ENCODE measurements around the gene UBE2E1. TPM values are rescaled to one million over a fixed set of nuclear protein-coding genes. Genes with fewer than 3 reads are reported as not detected.

UBE2E1 gene
- total RNA-seq, 1 donor from 2014 or later: 124 TPM

- Histone ChIP-seq H3K36me3 (no peaks in the 10 kb centered on the region), H3K4me1 (peaks cover 57% of the 10 kb centered on the region), H3K9me3 (no peaks in the 10 kb centered on the region), H3K27me3 (no peaks in the 10 kb centered on the region), H3K27ac (no peak overlapping the region), H3K4me3 (no peak overlapping the region)
- intact Hi-C loops (cut with DNase I): no loop called here
- no peak for DNase-seq (ENCODE audit: extremely low spot score in 2 of 2)
- TF ChIP-seq POLR2AphosphoS5 (IDR thresholded peaks at IDR 0.05; ENCODE audit: insufficient read depth in 1 of 2, low read depth in 1 of 2) (no peak), CTCF (IDR thresholded peaks at IDR 0.05) (no peak), POLR2A (IDR thresholded peaks at IDR 0.05) (no peak)
Observed at GRCh38 chr3:23872330-23872729, 66.6 kb downstream of the UBE2E1 start.

- intact Hi-C loops (cut with DNase I): no loop called here
- H3K9me3 ChIP-seq: no peaks in the 10 kb centered on the region
- no peaks in the 10 kb centered on the region for H3K27me3 ChIP-seq
- TF ChIP-seq POLR2A (IDR thresholded peaks at IDR 0.05) (no peak), CTCF (IDR thresholded peaks at IDR 0.05) (no peak), POLR2AphosphoS5 (IDR thresholded peaks at IDR 0.05; ENCODE audit: insufficient read depth in 1 of 2, low read depth in 1 of 2) (no peak)
- no peak for DNase-seq (ENCODE audit: extremely low spot score in 2 of 2)
- no peak overlapping the region for H3K27ac ChIP-seq
- no peak overlapping the region for H3K4me3 ChIP-seq
- H3K36me3 ChIP-seq: no peaks in the 10 kb centered on the region
- H3K4me1 ChIP-seq: peaks cover 48% of the 10 kb centered on the region
Observed at GRCh38 chr3:23873941-23874340, 68.2 kb downstream of the UBE2E1 start.

- Histone ChIP-seq H3K36me3 (no peaks in the 10 kb centered on the region), H3K4me3 (no peak overlapping the region), H3K27me3 (no peaks in the 10 kb centered on the region), H3K4me1 (peaks cover 47% of the 10 kb centered on the region), H3K27ac (no peak overlapping the region), H3K9me3 (no peaks in the 10 kb centered on the region)
- DNase-seq (ENCODE audit: extremely low spot score in 2 of 2): no peak
- TF ChIP-seq CTCF (IDR thresholded peaks at IDR 0.05) (no peak), POLR2A (IDR thresholded peaks at IDR 0.05) (no peak), POLR2AphosphoS5 (IDR thresholded peaks at IDR 0.05; ENCODE audit: insufficient read depth in 1 of 2, low read depth in 1 of 2) (no peak)
- intact Hi-C loops (cut with DNase I): no loop called here
Observed at GRCh38 chr3:23874359-23875112, 68.8 kb downstream of the UBE2E1 start.

GRCh38 chr3:23875113-23875725 lies 69.5 kb downstream of the UBE2E1 start:
- Histone ChIP-seq H3K4me1 (peaks cover 43% of the 10 kb centered on the region), H3K36me3 (no peaks in the 10 kb centered on the region), H3K9me3 (no peaks in the 10 kb centered on the region), H3K27ac (no peak overlapping the region), H3K27me3 (no peaks in the 10 kb centered on the region), H3K4me3 (no peak overlapping the region)
- no peak for DNase-seq (ENCODE audit: extremely low spot score in 2 of 2)
- intact Hi-C loops (cut with DNase I): no loop called here
- TF ChIP-seq POLR2A (IDR thresholded peaks at IDR 0.05): no peak
- no peak for TF ChIP-seq CTCF (IDR thresholded peaks at IDR 0.05)
- TF ChIP-seq POLR2AphosphoS5 (IDR thresholded peaks at IDR 0.05; ENCODE audit: insufficient read depth in 1 of 2, low read depth in 1 of 2): no peak

GRCh38 chr3:23876923-23877322 lies 71.2 kb downstream of the UBE2E1 start:
- no peak overlapping the region for H3K4me3 ChIP-seq
- no peak for DNase-seq (ENCODE audit: extremely low spot score in 2 of 2)
- intact Hi-C loops (cut with DNase I): no loop called here
- H3K4me1 ChIP-seq: peaks cover 49% of the 10 kb centered on the region
- H3K9me3 ChIP-seq: no peaks in the 10 kb centered on the region
- H3K36me3 ChIP-seq: no peaks in the 10 kb centered on the region
- H3K27ac ChIP-seq: no peak overlapping the region
- H3K27me3 ChIP-seq: no peaks in the 10 kb centered on the region
- TF ChIP-seq CTCF (IDR thresholded peaks at IDR 0.05): no peak
- no peak for TF ChIP-seq POLR2AphosphoS5 (IDR thresholded peaks at IDR 0.05; ENCODE audit: insufficient read depth in 1 of 2, low read depth in 1 of 2)
- no peak for TF ChIP-seq POLR2A (IDR thresholded peaks at IDR 0.05)
